HG02973 (cell line): ENCODE measurements around the gene ANAPC4.

Experiments
- ATAC-seq: cut with Tn5 transposase; IDR thresholded peaks from one replicate; pipeline ENCODE4 v1.9.1; 2021; ENCODE audit warnings: moderate library complexity; ENCODE audit not compliant: unreplicated experiment

ANAPC4 gene

DNA sequence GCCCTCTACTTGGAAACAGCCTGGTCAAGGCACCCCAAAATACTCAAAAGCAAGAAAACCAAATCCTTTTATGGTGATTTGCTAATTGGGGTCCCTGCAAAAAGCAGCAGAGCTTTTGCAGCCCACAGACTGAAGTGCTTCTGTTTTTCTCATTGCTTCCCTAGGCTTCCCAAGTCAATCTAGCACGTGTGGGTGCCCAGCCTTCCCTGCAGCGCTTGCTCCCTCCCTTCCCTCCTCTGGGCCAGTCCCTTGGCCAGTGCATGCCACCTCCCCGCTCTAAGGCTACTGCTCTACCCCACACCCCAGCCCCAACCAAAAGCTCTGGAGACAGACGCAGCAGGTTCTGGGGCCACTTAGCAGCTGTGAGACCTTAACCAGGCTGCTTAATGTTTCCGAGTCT, 53.6 kb downstream of the ANAPC4 start:
- no peak for ATAC-seq

GRCh38 chr4:25433966-25434827, 57.1 kb downstream of the ANAPC4 start:
- no peak for ATAC-seq

DNA sequence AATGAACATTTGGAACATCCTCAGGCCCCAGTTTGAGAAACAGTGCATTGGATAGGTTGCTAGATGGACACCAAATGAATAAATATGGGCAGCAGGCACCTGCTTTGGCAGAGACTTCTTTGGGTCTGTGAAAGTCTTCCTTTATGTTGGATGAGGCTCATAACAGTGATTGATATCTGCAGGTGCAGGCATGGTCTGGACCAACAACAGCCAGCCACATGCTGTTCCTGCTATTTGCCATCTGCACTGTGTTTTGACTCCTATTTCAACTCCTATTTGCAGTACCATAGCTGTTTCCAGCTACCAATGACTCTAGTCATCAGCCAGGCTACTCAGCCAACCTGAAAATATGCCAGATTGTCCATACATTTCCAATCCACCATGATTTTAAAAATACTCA, 60.9 kb downstream of the ANAPC4 start:
- ATAC-seq: no peak

DNA sequence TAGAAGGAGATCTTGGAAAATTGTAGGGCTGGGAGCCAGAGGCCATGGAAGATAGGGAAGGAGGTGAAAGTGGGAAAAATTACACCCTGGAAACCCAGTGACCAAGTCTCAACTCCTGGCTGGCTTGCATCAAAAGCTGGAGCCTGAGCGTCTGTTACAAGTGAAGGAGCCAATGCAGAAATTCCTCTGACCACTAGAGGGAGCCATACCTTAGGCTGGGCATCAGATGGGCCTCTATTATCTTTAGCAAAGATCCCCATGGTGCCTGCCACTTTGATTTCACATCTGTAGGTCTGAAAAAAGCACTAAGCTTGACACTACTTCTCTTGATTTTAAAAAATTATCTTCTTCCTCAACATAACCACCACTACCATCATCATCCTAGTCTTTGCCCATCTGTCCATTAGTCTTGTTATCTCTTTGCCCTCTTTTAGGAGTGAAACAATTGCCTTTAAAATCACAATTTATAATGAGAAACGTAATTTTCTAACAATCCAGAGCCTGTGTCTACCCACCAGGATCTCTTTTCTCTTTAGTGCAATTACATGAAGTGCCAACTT, 62.9 kb downstream of the ANAPC4 start:
- ATAC-seq: peak; percentile 78

DNA sequence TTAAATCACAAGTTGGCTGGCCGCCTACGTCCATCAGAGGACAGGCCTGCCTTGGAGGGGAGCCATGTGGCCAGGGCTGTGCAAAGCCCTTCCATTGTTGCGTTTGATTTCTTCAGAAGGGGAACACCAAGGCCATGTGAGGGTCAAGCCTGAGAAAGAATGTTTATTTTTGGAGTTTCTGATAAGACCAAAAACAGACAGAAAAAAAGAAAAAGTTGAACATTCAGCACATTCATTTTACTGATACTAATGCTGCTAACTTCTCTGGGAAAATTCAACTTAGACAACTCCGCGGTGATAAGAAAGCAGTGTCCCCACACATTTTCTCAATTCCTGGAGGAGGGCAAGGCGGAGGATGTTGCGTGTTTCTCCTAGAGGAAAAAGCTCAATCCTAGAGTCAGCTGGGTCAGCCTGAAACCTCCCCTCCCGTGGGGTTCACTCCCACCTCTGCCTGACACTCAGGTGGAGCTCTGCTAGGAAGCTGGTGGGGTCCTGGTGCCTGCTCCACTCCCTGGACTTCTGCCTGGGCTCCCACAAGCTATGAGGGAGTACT, 63.5 kb downstream of the ANAPC4 start:
- no peak for ATAC-seq

- ATAC-seq: no peak
Measured at GRCh38 chr4:25441519-25442117, 64.6 kb downstream of the ANAPC4 start.

DNA sequence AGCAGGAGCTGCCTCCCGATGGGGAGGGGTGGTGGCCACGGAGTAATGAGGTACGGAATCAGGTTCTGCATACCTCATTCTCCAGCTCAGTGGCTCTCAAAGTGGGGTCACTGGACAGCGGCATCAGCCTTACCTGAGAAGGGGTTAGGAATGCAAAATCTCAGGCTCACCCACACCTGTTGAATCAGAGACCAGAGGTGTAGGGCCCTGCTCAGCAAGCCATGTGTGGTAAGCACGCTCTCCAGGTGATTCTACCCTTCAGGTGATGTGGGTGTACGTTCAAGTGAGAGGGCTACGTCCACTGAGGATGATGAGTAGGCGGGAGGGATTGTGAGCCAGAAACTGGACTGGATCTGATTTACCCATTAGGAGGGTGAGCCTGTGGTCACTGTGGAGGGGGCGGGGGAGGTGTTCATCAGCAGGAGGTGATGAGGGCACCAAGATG, 65.8 kb downstream of the ANAPC4 start:
- ATAC-seq: no peak

- no peak for ATAC-seq
Measured at GRCh38 chr4:25443851-25444250, 66.8 kb downstream of the ANAPC4 start.

GRCh38 chr4:25446611-25447010, 69.5 kb downstream of the ANAPC4 start:
- ATAC-seq: no peak

DNA sequence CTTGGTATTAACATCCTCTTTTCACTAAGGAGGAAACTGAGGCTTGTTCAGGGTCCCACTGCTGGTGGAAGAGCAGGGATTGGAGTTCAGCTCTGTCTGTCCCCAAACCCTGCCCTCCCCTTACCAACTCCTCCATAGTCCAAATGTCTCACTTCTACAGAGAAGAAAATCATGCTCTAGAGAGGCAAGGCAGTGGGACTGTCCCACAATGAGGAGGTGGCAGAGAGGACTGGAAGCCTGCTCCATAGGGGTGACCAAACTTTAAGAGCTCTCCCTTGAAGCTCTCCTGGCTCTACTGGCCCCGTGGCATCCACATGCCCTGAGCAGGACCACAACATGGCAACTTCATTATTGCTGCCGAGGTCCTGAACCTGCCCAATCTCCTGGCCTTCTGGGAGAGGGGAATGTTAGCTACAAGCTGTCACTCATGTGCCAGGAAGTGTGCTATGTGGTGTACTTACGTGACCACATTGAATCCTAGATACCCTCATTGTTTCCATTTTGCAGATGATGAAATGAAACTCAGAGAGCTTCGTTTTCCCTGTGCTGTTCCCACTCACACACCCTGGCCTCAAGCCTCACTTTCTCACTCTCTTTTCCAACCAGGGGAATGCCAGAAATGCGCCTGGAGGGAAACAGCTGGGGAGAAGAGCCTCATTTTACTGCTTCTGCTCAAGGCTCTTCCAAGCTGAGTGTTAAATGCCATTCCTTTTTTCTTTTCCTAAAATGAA, 71.5 kb downstream of the ANAPC4 start:
- no peak for ATAC-seq

- no peak for ATAC-seq
Measured at GRCh38 chr4:25449270-25449669, 72.2 kb downstream of the ANAPC4 start.

GRCh38 chr4:25449688-25450087, 72.6 kb downstream of the ANAPC4 start:
- ATAC-seq: no peak

GRCh38 chr4:25450491-25450901, 73.4 kb downstream of the ANAPC4 start:
- no peak for ATAC-seq

DNA sequence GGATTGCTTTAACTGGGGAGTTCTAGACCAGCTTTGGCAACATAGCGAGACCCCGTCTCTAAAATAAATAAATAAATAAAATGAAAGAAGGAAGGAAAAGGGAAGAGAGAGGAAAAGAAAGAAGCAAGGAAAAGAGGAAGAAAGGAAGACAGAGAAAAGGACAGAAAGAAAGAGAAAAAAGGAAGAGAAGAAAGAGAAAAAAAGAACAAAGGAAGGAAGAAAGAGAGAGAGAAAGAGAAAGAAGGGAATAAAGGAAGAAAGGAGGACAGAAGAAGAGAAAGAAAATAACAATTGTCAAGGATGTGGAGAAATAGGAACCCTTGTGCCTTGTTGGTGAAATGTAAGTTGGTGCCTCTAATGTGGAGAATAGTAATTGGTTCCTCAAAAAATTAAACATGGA, 74.6 kb downstream of the ANAPC4 start:
- ATAC-seq: no peak

DNA sequence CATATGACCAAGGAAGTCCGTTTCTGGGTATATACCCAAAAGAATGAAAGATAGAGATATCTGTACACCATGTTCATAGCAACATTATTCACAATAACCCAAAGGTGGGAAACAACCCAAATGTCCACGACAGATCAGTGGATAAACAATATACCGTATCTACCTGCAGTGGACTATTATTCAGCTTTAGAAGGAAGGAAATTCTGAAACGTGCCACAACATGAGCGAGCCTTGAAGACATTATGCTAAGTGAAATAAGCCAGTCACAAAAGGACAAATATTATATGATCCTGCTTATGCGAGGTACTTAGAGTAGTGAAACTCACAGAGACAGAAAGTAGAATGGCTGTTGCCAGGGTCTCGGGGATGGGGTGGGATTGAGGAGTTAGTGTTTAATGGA, 75.0 kb downstream of the ANAPC4 start:
- ATAC-seq: no peak

GRCh38 chr4:25454476-25454875, 77.4 kb downstream of the ANAPC4 start:
- no peak for ATAC-seq

GRCh38 chr4:25457053-25457715, 80.1 kb downstream of the ANAPC4 start:
- no peak for ATAC-seq

DNA sequence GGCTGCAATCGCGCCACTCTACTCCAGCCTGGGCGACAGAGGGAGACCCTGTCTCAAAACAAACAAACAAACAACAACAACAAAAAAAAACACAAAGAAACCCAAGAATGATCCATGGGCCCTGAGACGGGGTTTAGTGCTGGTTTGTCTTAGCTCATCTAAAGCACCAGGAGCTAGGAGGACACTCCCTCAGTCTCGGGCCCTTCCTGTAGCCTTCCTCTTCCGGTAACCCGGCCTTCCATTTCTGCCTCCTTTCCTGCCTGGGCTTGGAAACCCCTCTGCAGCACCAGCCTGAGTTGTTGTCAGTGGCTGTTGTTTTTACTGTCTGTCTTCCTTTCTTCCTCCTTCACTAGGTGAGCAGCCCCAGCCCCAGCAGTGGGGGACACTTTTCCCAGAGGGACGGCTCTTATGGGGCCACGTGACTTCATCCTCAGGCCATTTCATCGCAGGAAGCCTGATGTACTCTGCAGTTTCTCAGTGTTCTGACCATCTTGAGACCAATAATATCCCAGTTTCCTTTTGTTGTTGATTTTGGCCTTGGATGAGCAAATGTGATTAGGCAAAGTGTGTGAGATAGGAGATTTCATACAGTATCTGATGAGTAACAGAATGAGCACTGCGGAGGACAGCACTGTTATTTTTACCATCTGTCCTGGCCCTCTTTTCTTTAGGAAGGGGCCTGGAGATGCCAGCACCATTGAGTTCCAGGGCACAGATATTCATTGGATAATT, 90.1 kb downstream of the ANAPC4 start:
- no peak for ATAC-seq

DNA sequence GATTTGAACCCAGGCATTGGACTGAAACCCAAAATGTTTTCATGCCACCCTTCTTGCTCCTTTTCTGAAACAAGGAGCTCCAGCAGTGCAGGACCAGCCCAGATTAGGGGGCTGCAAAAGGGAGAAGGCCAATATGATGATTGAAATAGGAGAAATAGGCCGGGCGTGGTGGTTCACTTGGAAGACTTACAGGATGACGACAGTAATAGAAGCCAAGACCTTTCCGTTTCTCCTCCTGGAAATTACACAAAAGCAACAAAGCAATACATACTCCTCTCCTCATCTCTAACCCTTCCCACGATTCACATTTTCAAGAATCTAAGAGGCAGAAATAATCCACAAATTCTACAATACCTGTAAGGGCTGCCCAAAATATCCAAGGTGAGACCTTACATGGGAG, 90.8 kb downstream of the ANAPC4 start:
- ATAC-seq: no peak
